ENCODE data around the gene ALDH1A3. TPM values are rescaled to one million over a fixed set of nuclear protein-coding genes. Genes with fewer than 3 reads are reported as not detected.

The ALDH1A3 gene
- total RNA-seq, 1 experiment from 2014 or later, result 5,398 TPM

DNA sequence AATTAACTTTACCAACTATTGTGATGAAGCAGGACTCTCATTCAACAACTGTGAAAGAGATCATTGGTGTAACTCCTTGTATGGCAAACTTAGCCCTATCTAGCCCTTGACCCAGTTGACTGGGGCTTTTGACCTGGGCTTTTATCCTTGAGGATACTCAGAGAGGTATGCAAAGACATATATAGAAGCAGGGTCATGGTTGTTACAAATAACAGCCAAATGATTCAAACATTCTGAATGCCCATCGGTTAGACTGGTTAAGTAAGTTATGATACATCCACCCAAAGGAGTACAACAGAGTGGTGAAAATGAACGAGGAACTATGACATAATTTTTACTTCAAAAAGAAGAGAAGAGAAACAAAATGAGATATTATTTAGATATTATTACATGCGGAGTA is 38.2 kb upstream of the ALDH1A3 start:
- Histone ChIP-seq H3K27ac (ENCODE audit: low read length) (no peak overlapping the region), H3K4me2 (ENCODE audit: low read length) (no peak overlapping the region), H3K9me2 (replicated peaks; ENCODE audit: low read length) (no peaks in the 10 kb centered on the region), H3K79me2 (ENCODE audit: low read length) (no peaks in the 10 kb centered on the region), H3K4me3 (ENCODE audit: low read length) (no peak overlapping the region), H3F3A (ENCODE audit: low read length, unreplicated experiment) (no peaks in the 10 kb centered on the region), H3K9ac (ENCODE audit: low read length) (no peak overlapping the region), H3K9me3 (ENCODE audit: low read length) (no peaks in the 10 kb centered on the region), H4K20me1 (ENCODE audit: low read length) (no peaks in the 10 kb centered on the region), H3K27me3 (ENCODE audit: low read length) (no peaks in the 10 kb centered on the region), H3K4me1 (ENCODE audit: insufficient read depth, low read length) (peaks cover 31% of the 10 kb centered on the region), H3K36me3 (ENCODE audit: low read depth, low read length) (no peaks in the 10 kb centered on the region), H2AFZ (ENCODE audit: low read length) (no peak overlapping the region)
- intact Hi-C loops (cut with micrococcal nuclease), result no loop called here
- TF ChIP-seq EZH2phosphoT487 (IDR thresholded peaks at IDR 0.05; ENCODE audit: borderline replicate concordance, low read length) (no peak), EZH2 (IDR thresholded peaks at IDR 0.05; ENCODE audit: low read length, unreplicated experiment) (no peak), CTCF (conservative IDR thresholded peaks at IDR 0.05; ENCODE audit: low read depth, low read length) (no peak)
- no TSS peak for BruUV-seq (replicated peaks)
- POLR2A ChIA-PET (ENCODE audit: unreplicated experiment), result no interaction called here
- DNase-seq, result peak; percentile 70
- no peak for ATAC-seq
- CTCF ChIA-PET, result no interaction called here

DNA sequence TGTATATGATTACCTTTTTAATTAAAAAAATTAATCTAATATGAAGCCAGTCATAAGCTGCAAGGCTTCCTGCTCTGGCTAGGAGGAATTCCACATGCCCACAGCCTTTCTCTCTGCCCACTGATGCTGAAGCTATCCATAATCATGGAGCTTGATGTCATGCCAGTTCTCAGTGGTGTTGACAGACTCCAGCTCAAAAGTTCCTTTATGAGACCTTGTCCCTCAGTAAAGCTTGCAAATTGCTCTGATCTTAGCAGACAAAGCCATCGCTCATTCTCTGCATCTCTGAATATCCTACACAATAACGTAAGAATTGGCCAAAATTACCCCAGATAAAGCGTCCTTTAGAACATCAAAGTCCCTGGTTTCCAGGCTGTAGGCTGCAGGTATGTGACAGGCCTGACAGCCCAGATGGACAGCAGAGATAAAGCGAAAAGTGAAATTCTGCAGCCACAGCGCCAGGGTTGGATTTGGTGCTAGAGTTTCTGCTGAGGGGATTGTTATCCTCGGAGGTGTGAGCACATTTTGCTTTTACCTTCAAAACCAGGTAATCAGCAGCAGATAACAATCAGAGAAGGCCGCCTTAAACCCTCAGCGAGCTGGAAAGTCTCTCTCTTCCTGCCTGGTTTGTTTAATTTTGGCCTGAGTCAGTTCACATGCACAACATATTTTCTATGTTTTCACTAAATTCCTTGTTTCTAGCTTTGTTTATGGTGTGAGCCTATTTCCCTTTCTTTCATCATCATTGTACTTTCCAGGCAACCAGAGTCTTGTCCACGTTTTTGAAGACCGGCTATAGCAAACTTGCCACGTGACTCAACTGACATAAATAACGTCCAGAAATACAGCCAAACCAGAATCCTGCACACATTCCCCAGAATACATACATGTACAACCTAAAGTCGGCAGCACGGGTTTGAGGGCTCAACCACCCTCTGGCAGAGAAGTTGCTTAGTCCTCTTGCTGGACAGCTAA is 36.6 kb upstream of the ALDH1A3 start:
- peak overlapping the region; percentile 70 for H3K27ac ChIP-seq (ENCODE audit: low read length)
- ChIA-PET CTCF (no interaction called here), POLR2A (ENCODE audit: unreplicated experiment) (interaction anchor here (0.6 kb wide), 3 partner anchors 112 to 147 kb away, joined by 3 to 11 read pairs (median 3); no protein-coding TSS in a partner anchor)
- no peak overlapping the region for H2AFZ ChIP-seq (ENCODE audit: low read length)
- no peak overlapping the region for H3K4me3 ChIP-seq (ENCODE audit: low read length)
- no peaks in the 10 kb centered on the region for H3K9me2 ChIP-seq (replicated peaks; ENCODE audit: low read length)
- peaks cover 46% of the 10 kb centered on the region for H3K4me1 ChIP-seq (ENCODE audit: insufficient read depth, low read length)
- H3F3A ChIP-seq (ENCODE audit: low read length, unreplicated experiment), result no peaks in the 10 kb centered on the region
- H3K9me3 ChIP-seq (ENCODE audit: low read length), result no peaks in the 10 kb centered on the region
- DNase-seq (peak; percentile 25), ATAC-seq (peak; percentile 35; the same call in 1 of the 2 replicates)
- no peaks in the 10 kb centered on the region for H3K27me3 ChIP-seq (ENCODE audit: low read length)
- no peak overlapping the region for H3K9ac ChIP-seq (ENCODE audit: low read length)
- no peaks in the 10 kb centered on the region for H4K20me1 ChIP-seq (ENCODE audit: low read length)
- intact Hi-C loops (cut with micrococcal nuclease), result no loop called here
- no peaks in the 10 kb centered on the region for H3K36me3 ChIP-seq (ENCODE audit: low read depth, low read length)
- no peak for TF ChIP-seq EZH2phosphoT487 (IDR thresholded peaks at IDR 0.05; ENCODE audit: borderline replicate concordance, low read length)
- TF ChIP-seq CTCF (conservative IDR thresholded peaks at IDR 0.05; ENCODE audit: low read depth, low read length), result no peak
- TF ChIP-seq EZH2 (IDR thresholded peaks at IDR 0.05; ENCODE audit: low read length, unreplicated experiment), result no peak
- 0 out of 2 replicates have a peak overlapping the region, but pooled peaks have one; percentile 5 for H3K4me2 ChIP-seq (ENCODE audit: low read length)
- BruUV-seq (replicated peaks), result no TSS peak
- peaks cover 4% of the 10 kb centered on the region; the same call in 1 of the 2 replicates for H3K79me2 ChIP-seq (ENCODE audit: low read length)

DNA sequence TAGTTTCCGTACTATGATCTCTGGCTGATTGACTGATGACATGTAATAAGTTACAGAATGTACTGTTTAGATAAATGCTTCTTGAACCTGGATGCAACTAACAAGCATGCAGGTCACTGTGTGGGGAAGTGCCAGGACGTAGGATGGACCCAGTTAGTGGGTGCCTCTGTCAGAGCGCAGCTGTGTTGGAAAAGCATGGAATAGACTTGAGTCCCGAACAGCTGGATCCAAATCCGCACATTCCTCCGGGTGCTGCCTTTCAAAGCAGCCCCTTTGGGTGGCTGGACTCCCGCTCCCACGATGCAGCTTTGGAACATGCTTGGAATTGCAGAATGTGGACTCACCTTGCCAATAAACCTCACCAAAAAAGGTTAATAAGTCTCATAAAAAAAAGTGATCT is 35.5 kb upstream of the ALDH1A3 start:
- no TSS peak for BruUV-seq (replicated peaks)
- Histone ChIP-seq H4K20me1 (ENCODE audit: low read length) (no peaks in the 10 kb centered on the region), H3K27me3 (ENCODE audit: low read length) (no peaks in the 10 kb centered on the region), H3K4me3 (ENCODE audit: low read length) (no peak overlapping the region), H3K27ac (ENCODE audit: low read length) (peak overlapping the region; percentile 70), H2AFZ (ENCODE audit: low read length) (no peak overlapping the region), H3F3A (ENCODE audit: low read length, unreplicated experiment) (no peaks in the 10 kb centered on the region), H3K9me2 (replicated peaks; ENCODE audit: low read length) (no peaks in the 10 kb centered on the region), H3K4me2 (ENCODE audit: low read length) (no peak overlapping the region), H3K9ac (ENCODE audit: low read length) (no peak overlapping the region; the same call in 1 of the 2 replicates), H3K79me2 (ENCODE audit: low read length) (peaks cover 10% of the 10 kb centered on the region), H3K4me1 (ENCODE audit: insufficient read depth, low read length) (peaks cover 55% of the 10 kb centered on the region), H3K36me3 (ENCODE audit: low read depth, low read length) (no peaks in the 10 kb centered on the region), H3K9me3 (ENCODE audit: low read length) (no peaks in the 10 kb centered on the region)
- intact Hi-C loops (cut with micrococcal nuclease), result no loop called here
- POLR2A ChIA-PET (ENCODE audit: unreplicated experiment), result no interaction called here
- CTCF ChIA-PET, result no interaction called here
- DNase-seq (peak; percentile 33), ATAC-seq (no peak)
- TF ChIP-seq EZH2phosphoT487 (IDR thresholded peaks at IDR 0.05; ENCODE audit: borderline replicate concordance, low read length) (no peak), EZH2 (IDR thresholded peaks at IDR 0.05; ENCODE audit: low read length, unreplicated experiment) (no peak), CTCF (conservative IDR thresholded peaks at IDR 0.05; ENCODE audit: low read depth, low read length) (no peak)

All from PC-3 (cell line).